Measurements from ENCODE around the gene SYT1. TPM values are rescaled to one million over a fixed set of nuclear protein-coding genes. Genes with fewer than 3 reads are reported as not detected.
"Not testable (repeated sequence)": the region's sequence is repeated elsewhere in the genome, so short reads cannot be mapped to it uniquely, and the experiment has no call there.

Gene SYT1
- total RNA-seq, 1 donor from 2014 or later: 0.37 TPM

- H3K36me3 Mint-ChIP-seq (ENCODE audit: low read depth): no peaks in the 10 kb centered on the region
- no peak overlapping the region for H3K27ac Mint-ChIP-seq (ENCODE audit: unreplicated experiment)
- DNase-seq (ENCODE audit: low spot score): no peak
- TF ChIP-seq, protein P1, sequence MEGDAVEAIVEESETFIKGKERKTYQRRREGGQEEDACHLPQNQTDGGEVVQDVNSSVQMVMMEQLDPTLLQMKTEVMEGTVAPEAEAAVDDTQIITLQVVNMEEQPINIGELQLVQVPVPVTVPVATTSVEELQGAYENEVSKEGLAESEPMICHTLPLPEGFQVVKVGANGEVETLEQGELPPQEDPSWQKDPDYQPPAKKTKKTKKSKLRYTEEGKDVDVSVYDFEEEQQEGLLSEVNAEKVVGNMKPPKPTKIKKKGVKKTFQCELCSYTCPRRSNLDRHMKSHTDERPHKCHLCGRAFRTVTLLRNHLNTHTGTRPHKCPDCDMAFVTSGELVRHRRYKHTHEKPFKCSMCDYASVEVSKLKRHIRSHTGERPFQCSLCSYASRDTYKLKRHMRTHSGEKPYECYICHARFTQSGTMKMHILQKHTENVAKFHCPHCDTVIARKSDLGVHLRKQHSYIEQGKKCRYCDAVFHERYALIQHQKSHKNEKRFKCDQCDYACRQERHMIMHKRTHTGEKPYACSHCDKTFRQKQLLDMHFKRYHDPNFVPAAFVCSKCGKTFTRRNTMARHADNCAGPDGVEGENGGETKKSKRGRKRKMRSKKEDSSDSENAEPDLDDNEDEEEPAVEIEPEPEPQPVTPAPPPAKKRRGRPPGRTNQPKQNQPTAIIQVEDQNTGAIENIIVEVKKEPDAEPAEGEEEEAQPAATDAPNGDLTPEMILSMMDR (IDR thresholded peaks at IDR 0.05): no peak
- H3K4me3 Mint-ChIP-seq (ENCODE audit: unreplicated experiment): no peak overlapping the region
- H3K27me3 Mint-ChIP-seq (ENCODE audit: low read depth): peaks cover 22% of the 10 kb centered on the region
- H3K4me1 Mint-ChIP-seq (ENCODE audit: low read depth): no peaks in the 10 kb centered on the region
- no peaks in the 10 kb centered on the region for H3K9me3 Mint-ChIP-seq (ENCODE audit: low read depth)
Observed at GRCh38 chr12:78835493-78835892, 29.1 kb upstream of the SYT1 start.

- not testable (repeated sequence) for DNase-seq (ENCODE audit: low spot score); H3K4me1 Mint-ChIP-seq (ENCODE audit: low read depth); H3K4me3 Mint-ChIP-seq (ENCODE audit: unreplicated experiment); H3K27ac Mint-ChIP-seq (ENCODE audit: unreplicated experiment); H3K36me3 Mint-ChIP-seq (ENCODE audit: low read depth)
- peaks cover 14% of the 10 kb centered on the region for H3K27me3 Mint-ChIP-seq (ENCODE audit: low read depth)
- peaks cover 28% of the 10 kb centered on the region for H3K9me3 Mint-ChIP-seq (ENCODE audit: low read depth)
Observed at GRCh38 chr12:78840518-78841019, 24.0 kb upstream of the SYT1 start.

GRCh38 chr12:78853231-78853630 lies 11.3 kb upstream of the SYT1 start:
- TF ChIP-seq, protein P1 (IDR thresholded peaks at IDR 0.05): no peak
- DNase-seq (ENCODE audit: low spot score): no peak
- Mint-ChIP-seq H3K27ac (ENCODE audit: unreplicated experiment) (no peak overlapping the region), H3K4me3 (ENCODE audit: unreplicated experiment) (no peak overlapping the region), H3K9me3 (ENCODE audit: low read depth) (peaks cover 21% of the 10 kb centered on the region), H3K4me1 (ENCODE audit: low read depth) (no peaks in the 10 kb centered on the region), H3K27me3 (ENCODE audit: low read depth) (peaks cover 12% of the 10 kb centered on the region), H3K36me3 (ENCODE audit: low read depth) (no peaks in the 10 kb centered on the region)

GRCh38 chr12:78863482-78864402 lies 832 bp upstream of the SYT1 start:
- TF ChIP-seq, protein P1 (IDR thresholded peaks at IDR 0.05): no peak
- peak; percentile 83 for DNase-seq (ENCODE audit: low spot score)
- Mint-ChIP-seq H3K4me1 (ENCODE audit: low read depth) (peaks cover 18% of the 10 kb centered on the region), H3K36me3 (ENCODE audit: low read depth) (no peaks in the 10 kb centered on the region), H3K27ac (ENCODE audit: unreplicated experiment) (no peak overlapping the region), H3K9me3 (ENCODE audit: low read depth) (no peaks in the 10 kb centered on the region), H3K27me3 (ENCODE audit: low read depth) (peaks cover 65% of the 10 kb centered on the region), H3K4me3 (ENCODE audit: unreplicated experiment) (peak overlapping the region; percentile 79)

DNA sequence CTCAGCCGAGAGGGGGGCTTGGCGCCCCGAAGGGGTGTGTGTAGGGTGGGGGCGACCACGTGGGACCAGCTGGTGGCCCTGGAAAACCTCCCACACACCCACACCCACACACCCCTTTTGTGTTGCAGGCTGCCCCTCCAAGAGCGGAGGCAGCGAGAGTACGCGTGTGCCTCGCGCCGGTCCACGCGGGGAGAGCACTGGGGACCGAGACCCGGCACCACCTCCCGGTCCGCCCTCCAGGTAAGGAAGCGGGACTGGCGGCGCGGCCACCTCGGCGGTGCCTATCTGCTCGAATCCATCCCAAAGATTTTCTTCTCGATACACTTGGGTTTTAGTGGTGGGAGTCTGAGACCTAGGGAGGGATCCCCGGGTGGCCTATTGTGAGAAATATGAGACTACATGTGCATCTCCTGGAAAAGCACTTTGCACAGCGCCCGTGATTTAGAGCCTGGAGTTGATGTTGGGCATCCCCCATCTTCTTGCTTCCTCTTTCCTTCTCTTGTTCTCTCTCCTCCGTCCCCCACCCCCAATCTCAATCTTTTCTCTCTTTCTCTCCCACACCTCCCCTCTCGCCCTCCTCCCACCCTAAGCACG lies 393 bp downstream of the SYT1 start:
- Mint-ChIP-seq H3K9me3 (ENCODE audit: low read depth) (no peaks in the 10 kb centered on the region), H3K27ac (ENCODE audit: unreplicated experiment) (no peak overlapping the region), H3K36me3 (ENCODE audit: low read depth) (no peaks in the 10 kb centered on the region), H3K27me3 (ENCODE audit: low read depth) (peaks cover 57% of the 10 kb centered on the region), H3K4me3 (ENCODE audit: unreplicated experiment) (peak overlapping the region; percentile 79), H3K4me1 (ENCODE audit: low read depth) (peaks cover 18% of the 10 kb centered on the region)
- DNase-seq (ENCODE audit: low spot score): no peak
- TF ChIP-seq, protein P1 (IDR thresholded peaks at IDR 0.05): no peak
